GM23338 (cell line): ENCODE results near the gene TTC12. TPM values are rescaled to one million over a fixed set of nuclear protein-coding genes. Genes with fewer than 3 reads are reported as not detected.

Experiments
- ATAC-seq: fragments of 200-7000 bp; cut with Tn5 transposase; 3 replicates; pipeline ENCODE4 v1.9.1; 2020
- DNase-seq: peaks from one replicate; pipeline ENCODE4 v3.0.0-alpha.2; 2015; ENCODE audit warnings: low spot score
- H2AFZ ChIP-seq: fragments of 200-600 bp; sonication (generic); 2 replicates; pipeline ENCODE4 v1.8.0; 2016; ENCODE audit warnings: antibody characterized with exemption, mild to moderate bottlenecking, moderate library complexity
- H3F3A ChIP-seq: fragments of 200-600 bp; sonication (generic); replicated peaks from 2 replicates; pipeline ENCODE4 v1.8.0; 2017; ENCODE audit warnings: antibody characterized with exemption, mixed run types, low read depth
- H3K27ac ChIP-seq: fragments of 200-600 bp; sonication (generic); 2 replicates; pipeline ENCODE4 v1.6.1; 2016; ENCODE audit warnings: low read depth
- H3K27me3 ChIP-seq: fragments of 200-600 bp; sonication (generic); 2 replicates; pipeline ENCODE4 v1.8.0; 2016; ENCODE audit warnings: mild to moderate bottlenecking, mixed run types, moderate library complexity; ENCODE audit not compliant: insufficient read depth
- H3K36me3 ChIP-seq: fragments of 200-600 bp; sonication (generic); 2 replicates; pipeline ENCODE4 v1.8.0; 2016; ENCODE audit warnings: mild to moderate bottlenecking; ENCODE audit not compliant: insufficient read depth
- H3K4me1 ChIP-seq: fragments of 200-600 bp; sonication (generic); 2 replicates; pipeline ENCODE4 v1.8.0; 2016; ENCODE audit warnings: mild to moderate bottlenecking, moderate library complexity; ENCODE audit not compliant: insufficient read depth
- H3K4me2 ChIP-seq: fragments of 200-600 bp; sonication (generic); 2 replicates; pipeline ENCODE4 v1.7.1; 2017; ENCODE audit warnings: mixed run types
- H3K4me3 ChIP-seq: fragments of 200-600 bp; sonication (generic); 2 replicates; pipeline ENCODE4 v1.6.1; 2016; ENCODE audit warnings: mixed run types
- H3K79me2 ChIP-seq: fragments of 200-600 bp; sonication (generic); replicated peaks from 2 replicates; pipeline ENCODE4 v1.8.0; 2017; ENCODE audit warnings: mild to moderate bottlenecking; ENCODE audit not compliant: insufficient read depth
- H3K9me2 ChIP-seq: fragments of 200-600 bp; sonication (generic); 2 replicates; pipeline ENCODE4 v1.8.0; 2017; ENCODE audit not compliant: insufficient read depth
- H4K20me1 ChIP-seq: fragments of 200-600 bp; sonication (generic); replicated peaks from 2 replicates; pipeline ENCODE4 v1.8.0; 2017; ENCODE audit warnings: mild to moderate bottlenecking; ENCODE audit not compliant: insufficient read depth
- H3K27ac Mint-ChIP-seq: 2 replicates; pipeline ENCODE4 v1.8.0; 2020; ENCODE audit warnings: inconsistent platforms, mild to moderate bottlenecking, moderate library complexity, mixed read lengths
- H3K27me3 Mint-ChIP-seq: 3 replicates; pipeline ENCODE4 v1.8.0; 2022; ENCODE audit warnings: low read depth, mild to moderate bottlenecking, moderate library complexity, mixed read lengths, inconsistent platforms; ENCODE audit not compliant: insufficient read depth, poor library complexity
- H3K36me3 Mint-ChIP-seq: 3 replicates; pipeline ENCODE4 v1.8.0; 2021; ENCODE audit warnings: low read depth, mild to moderate bottlenecking, inconsistent platforms, moderate library complexity, mixed read lengths
- H3K4me1 Mint-ChIP-seq: 3 replicates; pipeline ENCODE4 v1.8.0; 2020; ENCODE audit warnings: mild to moderate bottlenecking, inconsistent platforms, mixed read lengths
- H3K4me3 Mint-ChIP-seq: 3 replicates; pipeline ENCODE4 v1.8.0; 2021; ENCODE audit warnings: moderate library complexity, mild to moderate bottlenecking, inconsistent platforms, mixed read lengths
- H3K9me3 Mint-ChIP-seq: 3 replicates; pipeline ENCODE4 v1.8.0; 2020; ENCODE audit warnings: moderate library complexity, mild to moderate bottlenecking, inconsistent platforms, mixed read lengths
- CREB1 ChIP-seq: fragments of 250-450 bp; sonication (Bioruptor Pico); IDR thresholded peaks from 2 replicates; pipeline ENCODE4 v1.5.0; 2020; ENCODE audit warnings: low read depth, mild to moderate bottlenecking, moderate library complexity
- CTCF ChIP-seq, 2 experiments: fragments of 200-600 bp in 1 of 2; sonication (generic) in 1 of 2; conservative IDR thresholded peaks; 2 replicates each; pipeline versions ENCODE4 v1.5.1 to v1.6.1; 2016 to 2017; ENCODE audit warnings: antibody characterized with exemption in 2 of 2, low read depth in 2 of 2, mild to moderate bottlenecking in 2 of 2, moderate library complexity in 1 of 2
- ETS1 ChIP-seq: IDR thresholded peaks from 2 replicates; pipeline ENCODE4 v1.6.1; 2016; ENCODE audit warnings: antibody characterized with exemption
- EZH2 ChIP-seq: fragments of 200-600 bp; sonication (generic); IDR thresholded peaks from one replicate; pipeline ENCODE4 v1.8.0; 2017; ENCODE audit warnings: antibody characterized with exemption, mild to moderate bottlenecking, low read depth; ENCODE audit not compliant: unreplicated experiment
- JUNB ChIP-seq: IDR thresholded peaks from one replicate; pipeline ENCODE4 v1.6.1; 2016; ENCODE audit warnings: antibody characterized with exemption; ENCODE audit not compliant: unreplicated experiment
- NANOG ChIP-seq: IDR thresholded peaks from 2 replicates; pipeline ENCODE4 v1.6.1; 2016; ENCODE audit warnings: antibody characterized with exemption, borderline replicate concordance
- POLR2AphosphoS5 ChIP-seq: IDR thresholded peaks from 2 replicates; pipeline ENCODE4 v1.6.1; 2016; ENCODE audit warnings: antibody characterized with exemption, low read depth
- REST ChIP-seq: IDR thresholded peaks from one replicate; pipeline ENCODE4 v1.6.1; 2018; ENCODE audit warnings: antibody characterized with exemption; ENCODE audit not compliant: unreplicated experiment
- STAT1 ChIP-seq: IDR thresholded peaks from one replicate; pipeline ENCODE4 v1.6.1; 2016; ENCODE audit warnings: antibody characterized with exemption; ENCODE audit not compliant: unreplicated experiment
- ZNF114 ChIP-seq: fragments of 250-450 bp; sonication (Bioruptor Pico); IDR thresholded peaks from 2 replicates; pipeline ENCODE4 v1.5.0; 2020; ENCODE audit warnings: mild to moderate bottlenecking, moderate library complexity
- ZNF331 ChIP-seq: fragments of 250-450 bp; sonication (Bioruptor Pico); IDR thresholded peaks from 2 replicates; pipeline ENCODE4 v1.5.0; 2020; ENCODE audit warnings: low read depth, mild to moderate bottlenecking, moderate library complexity
- ZNF462 ChIP-seq: fragments of 250-450 bp; sonication (Bioruptor Pico); IDR thresholded peaks from 2 replicates; pipeline ENCODE4 v1.5.0; 2020; ENCODE audit warnings: mild to moderate bottlenecking, moderate library complexity
- polyA plus RNA-seq: library from polyadenylated mRNA; unstranded; fragments of >200 nt; fragmentation: Nextera tagmentation; extraction: Ambion mirVana; gene quantifications from 2 replicates; pipeline ENCODE4 v1.2.1, GENCODE V29; 2016
- total RNA-seq: library from RNA; depleted of rRNA; stranded (reverse); fragments of >200 nt; shearing (Covaris generic); gene quantifications from 2 replicates; pipeline ENCODE4 v1.2.3, GENCODE V29; 2014

TTC12 gene
- total and polyA plus RNA-seq, 2 experiments from 2014 or later, result 3.4 to 12.5 TPM

GRCh38 chr11:113283881-113284280 lies 30.5 kb upstream of the TTC12 start:
- Histone ChIP-seq H3K36me3 (no peaks in the 10 kb centered on the region), H3K27me3 (no peaks in the 10 kb centered on the region), H3K4me3 (no peak overlapping the region), H3K79me2 (no peaks in the 10 kb centered on the region), H3K4me1 (no peaks in the 10 kb centered on the region), H3F3A (no peaks in the 10 kb centered on the region), H3K9me2 (no peaks in the 10 kb centered on the region), H3K4me2 (no peak overlapping the region), H4K20me1 (no peaks in the 10 kb centered on the region), H3K27ac (no peak overlapping the region), H2AFZ (no peak overlapping the region)
- Mint-ChIP-seq H3K4me1 (no peaks in the 10 kb centered on the region), H3K9me3 (no peaks in the 10 kb centered on the region; the same call in 2 of the 3 replicates), H3K4me3 (no peak overlapping the region), H3K36me3 (no peaks in the 10 kb centered on the region), H3K27me3 (no peaks in the 10 kb centered on the region), H3K27ac (no peak overlapping the region)
- TF ChIP-seq STAT1 (no peak), CTCF (conservative IDR thresholded peaks at IDR 0.05; ENCODE audit: low read depth in 2 of 2) (no peak), EZH2 (no peak), ZNF331 (CRISPR knock-in tag) (no peak), ETS1 (no peak), POLR2AphosphoS5 (no peak), REST (no peak), JUNB (no peak), ZNF462 (CRISPR knock-in tag) (no peak), ZNF114 (CRISPR knock-in tag) (no peak), CREB1 (CRISPR knock-in tag) (no peak), NANOG (no peak)
- no peak for ATAC-seq
- no peak for DNase-seq
